Esophagus muscularis mucosa (tissue), 3 donors: ENCODE data around the gene KRT33A.

ENCODE experiments used
- CTCF ChIP-seq, 3 experiments: fragments of 200-600 bp in 2 of 3; fragments of 450-650 bp in 1 of 3; sonication (generic) in 2 of 3; IDR thresholded peaks; one replicate each; pipeline ENCODE4 v1.5.1; 2017 to 2019; ENCODE audit warnings: antibody characterized with exemption in 3 of 3, mild to moderate bottlenecking in 2 of 3, moderate library complexity in 1 of 3
- POLR2A ChIP-seq: fragments of 450-650 bp; IDR thresholded peaks from one replicate; pipeline ENCODE4 v1.6.1; 2017; ENCODE audit warnings: antibody characterized with exemption, moderate library complexity, mild to moderate bottlenecking, low read depth

DNA sequence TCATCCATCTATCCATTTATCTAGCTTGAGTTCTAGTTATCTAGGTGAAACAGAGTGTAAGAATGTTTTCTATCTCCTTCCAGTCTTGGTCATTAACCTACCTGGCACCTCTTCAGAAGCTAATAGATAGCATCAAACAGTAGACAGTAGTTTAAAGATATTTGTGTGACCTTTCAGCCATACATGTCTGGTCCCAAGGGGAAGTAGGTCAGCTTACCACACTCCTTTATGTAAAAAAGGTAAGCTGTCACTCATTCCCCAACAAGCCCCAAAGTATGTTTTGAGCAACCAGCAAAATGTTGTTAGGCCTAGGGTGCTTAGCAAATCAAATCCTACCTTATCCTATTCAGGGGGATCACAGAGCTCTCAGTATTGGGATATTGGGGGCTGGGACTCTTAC, 15.4 kb upstream of the KRT33A start:
- no peak for TF ChIP-seq CTCF (IDR thresholded peaks at IDR 0.05)
- no peak for TF ChIP-seq POLR2A
